Measurements from ENCODE around the gene TCF12.

DNA sequence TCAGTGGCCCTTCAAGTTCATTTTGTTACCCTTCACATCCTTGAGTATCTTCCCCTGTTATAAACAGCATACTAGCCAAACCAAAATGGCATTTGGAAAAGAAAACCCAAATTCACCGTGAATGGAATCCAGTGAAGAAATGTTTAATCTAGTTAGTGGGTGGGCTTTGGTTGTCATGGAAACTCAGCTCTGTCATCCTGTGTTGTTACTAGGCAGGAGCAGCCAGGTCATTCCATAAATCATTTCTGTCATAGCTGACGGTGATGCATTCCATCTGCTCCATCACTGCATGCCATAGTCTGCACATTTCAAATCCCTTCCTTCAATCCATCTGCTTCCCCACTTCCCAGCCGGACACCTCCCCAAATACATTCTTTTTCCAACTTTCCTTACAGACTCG lies 317.4 kb downstream of the TCF12 start:
- TF ChIP-seq, protein P1, sequence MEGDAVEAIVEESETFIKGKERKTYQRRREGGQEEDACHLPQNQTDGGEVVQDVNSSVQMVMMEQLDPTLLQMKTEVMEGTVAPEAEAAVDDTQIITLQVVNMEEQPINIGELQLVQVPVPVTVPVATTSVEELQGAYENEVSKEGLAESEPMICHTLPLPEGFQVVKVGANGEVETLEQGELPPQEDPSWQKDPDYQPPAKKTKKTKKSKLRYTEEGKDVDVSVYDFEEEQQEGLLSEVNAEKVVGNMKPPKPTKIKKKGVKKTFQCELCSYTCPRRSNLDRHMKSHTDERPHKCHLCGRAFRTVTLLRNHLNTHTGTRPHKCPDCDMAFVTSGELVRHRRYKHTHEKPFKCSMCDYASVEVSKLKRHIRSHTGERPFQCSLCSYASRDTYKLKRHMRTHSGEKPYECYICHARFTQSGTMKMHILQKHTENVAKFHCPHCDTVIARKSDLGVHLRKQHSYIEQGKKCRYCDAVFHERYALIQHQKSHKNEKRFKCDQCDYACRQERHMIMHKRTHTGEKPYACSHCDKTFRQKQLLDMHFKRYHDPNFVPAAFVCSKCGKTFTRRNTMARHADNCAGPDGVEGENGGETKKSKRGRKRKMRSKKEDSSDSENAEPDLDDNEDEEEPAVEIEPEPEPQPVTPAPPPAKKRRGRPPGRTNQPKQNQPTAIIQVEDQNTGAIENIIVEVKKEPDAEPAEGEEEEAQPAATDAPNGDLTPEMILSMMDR (IDR thresholded peaks at IDR 0.05; ENCODE audit: insufficient read depth, low read length): no peak
- no peak for TF ChIP-seq POLR2AphosphoS5 (IDR thresholded peaks at IDR 0.05; ENCODE audit: low read depth)

Measured in HL-60 (cell line).